Cardiac muscle cell (in vitro differentiated cells and primary cell): ENCODE results near the gene CPNE6. TPM values are rescaled to one million over a fixed set of nuclear protein-coding genes. Genes with fewer than 3 reads are reported as not detected.

Experiments used
- DNase-seq, 2 donors: peaks; one replicate each; pipeline versions ENCODE4 v3.0.0 to v3.0.0-alpha.2; 2010 to 2017; ENCODE audit warnings: low read depth in 1 of 2, low spot score in 1 of 2
- H3K27ac ChIP-seq: fragments of 200-600 bp; sonication (generic); 2 replicates; pipeline ENCODE4 v1.5.1; 2016
- H3K27me3 ChIP-seq: fragments of 200-600 bp; sonication (generic); 2 replicates; pipeline ENCODE4 v1.6.0; 2016; ENCODE audit warnings: control low read depth
- H3K36me3 ChIP-seq: fragments of 200-600 bp; sonication (generic); 2 replicates; pipeline ENCODE4 v1.5.1; 2016; ENCODE audit warnings: control low read depth
- H3K4me1 ChIP-seq: fragments of 200-600 bp; sonication (generic); 2 replicates; pipeline ENCODE4 v1.8.1; 2017; ENCODE audit warnings: low read depth, mild to moderate bottlenecking, mixed run types
- H3K4me3 ChIP-seq: fragments of 200-600 bp; sonication (generic); 2 replicates; pipeline ENCODE4 v1.5.1; 2016; ENCODE audit warnings: mild to moderate bottlenecking
- H3K9me3 ChIP-seq: fragments of 200-600 bp; sonication (generic); 2 replicates; pipeline ENCODE4 v1.5.1; 2017; ENCODE audit warnings: low read depth, mild to moderate bottlenecking, control low read depth
- polyA plus RNA-seq: library from polyadenylated mRNA; unstranded; fragments of >200 nt; fragmentation: Nextera tagmentation; extraction: Ambion mirVana; gene quantifications from 2 replicates; pipeline ENCODE4 v1.2.1, GENCODE V29; 2016
- total RNA-seq: library from RNA; depleted of rRNA; stranded (reverse); fragments of >200 nt; gene quantifications from 2 replicates; pipeline ENCODE4 v1.2.3, GENCODE V29; 2016
- TF ChIP-seq, protein P1 (sequence below): IDR thresholded peaks from 2 replicates; pipeline ENCODE4 v1.5.1; 2012; ENCODE audit warnings: low read depth, mild to moderate bottlenecking, low read length

CPNE6 gene
- total and polyA plus RNA-seq, 2 experiments from 2014 or later: 0.12 to 0.43 TPM

DNA sequence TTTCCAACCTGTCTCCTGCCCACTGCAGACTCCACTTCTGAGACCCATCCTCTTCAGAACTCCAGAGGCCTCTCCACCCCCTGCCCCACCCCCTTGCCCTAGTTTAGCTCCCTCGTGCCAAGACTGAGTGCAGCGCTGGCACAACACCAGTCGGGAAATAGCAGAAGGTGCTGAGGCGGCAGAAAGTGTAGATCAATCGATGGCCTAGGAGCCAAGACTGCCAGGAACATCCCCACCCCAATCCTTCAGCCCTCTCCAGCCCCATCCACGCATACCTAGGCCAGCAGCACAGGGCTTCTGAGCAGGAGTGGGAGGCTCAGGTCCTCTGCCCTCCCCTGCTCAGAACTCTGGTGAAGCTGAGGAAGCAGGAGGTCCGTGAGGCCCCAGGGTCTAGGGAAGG is 1.1 kb downstream of the CPNE6 start:
- DNase-seq: no peak
- TF ChIP-seq, protein P1, sequence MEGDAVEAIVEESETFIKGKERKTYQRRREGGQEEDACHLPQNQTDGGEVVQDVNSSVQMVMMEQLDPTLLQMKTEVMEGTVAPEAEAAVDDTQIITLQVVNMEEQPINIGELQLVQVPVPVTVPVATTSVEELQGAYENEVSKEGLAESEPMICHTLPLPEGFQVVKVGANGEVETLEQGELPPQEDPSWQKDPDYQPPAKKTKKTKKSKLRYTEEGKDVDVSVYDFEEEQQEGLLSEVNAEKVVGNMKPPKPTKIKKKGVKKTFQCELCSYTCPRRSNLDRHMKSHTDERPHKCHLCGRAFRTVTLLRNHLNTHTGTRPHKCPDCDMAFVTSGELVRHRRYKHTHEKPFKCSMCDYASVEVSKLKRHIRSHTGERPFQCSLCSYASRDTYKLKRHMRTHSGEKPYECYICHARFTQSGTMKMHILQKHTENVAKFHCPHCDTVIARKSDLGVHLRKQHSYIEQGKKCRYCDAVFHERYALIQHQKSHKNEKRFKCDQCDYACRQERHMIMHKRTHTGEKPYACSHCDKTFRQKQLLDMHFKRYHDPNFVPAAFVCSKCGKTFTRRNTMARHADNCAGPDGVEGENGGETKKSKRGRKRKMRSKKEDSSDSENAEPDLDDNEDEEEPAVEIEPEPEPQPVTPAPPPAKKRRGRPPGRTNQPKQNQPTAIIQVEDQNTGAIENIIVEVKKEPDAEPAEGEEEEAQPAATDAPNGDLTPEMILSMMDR: no peak
- Histone ChIP-seq H3K4me3 (no peak overlapping the region), H3K27ac (no peak overlapping the region), H3K4me1 (no peaks in the 10 kb centered on the region), H3K27me3 (no peaks in the 10 kb centered on the region), H3K9me3 (no peaks in the 10 kb centered on the region), H3K36me3 (no peaks in the 10 kb centered on the region)

DNA sequence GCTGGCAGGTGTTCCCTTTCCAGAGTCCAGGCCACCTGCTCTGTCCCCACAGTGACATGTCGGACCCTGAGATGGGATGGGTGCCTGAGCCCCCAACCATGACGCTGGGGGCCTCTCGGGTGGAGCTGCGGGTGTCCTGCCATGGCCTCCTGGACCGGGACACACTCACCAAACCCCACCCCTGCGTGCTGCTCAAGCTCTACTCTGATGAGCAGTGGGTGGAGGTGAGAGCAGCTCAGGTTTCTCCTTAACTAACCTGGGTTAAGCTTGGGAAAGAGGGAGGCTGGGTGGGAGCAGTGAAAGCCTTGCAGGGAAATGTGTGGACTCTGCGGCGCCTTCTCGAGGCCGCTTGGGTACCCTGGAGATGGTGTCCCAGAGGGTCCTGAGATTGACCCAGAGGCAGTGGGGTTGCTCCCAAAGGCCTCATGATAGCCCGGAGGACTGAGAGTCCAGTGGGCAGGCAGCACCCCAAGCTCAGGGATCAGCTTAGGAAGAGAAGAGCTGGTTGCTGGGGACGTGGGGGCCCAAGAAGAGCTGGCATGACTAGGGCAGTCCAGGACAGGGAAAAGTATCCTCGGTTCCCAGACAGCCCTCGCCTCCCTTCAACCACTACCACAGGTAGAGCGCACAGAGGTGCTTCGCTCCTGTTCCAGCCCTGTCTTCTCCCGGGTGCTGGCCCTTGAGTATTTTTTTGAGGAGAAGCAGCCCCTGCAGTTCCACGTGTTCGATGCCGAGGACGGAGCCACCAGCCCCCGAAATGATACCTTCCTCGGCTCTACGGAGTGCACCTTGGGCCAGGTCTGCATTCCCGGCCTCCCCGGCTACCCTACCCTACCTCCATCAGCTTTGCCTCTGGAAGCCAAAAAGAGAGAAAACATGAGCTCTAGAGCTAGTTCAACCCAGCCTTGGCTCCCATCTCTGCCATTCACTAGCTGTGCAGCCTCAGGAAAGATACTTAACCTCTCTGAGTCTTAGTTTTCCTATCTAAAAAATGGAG is 1.8 kb downstream of the CPNE6 start:
- H3K36me3 ChIP-seq: no peaks in the 10 kb centered on the region
- H3K9me3 ChIP-seq: no peaks in the 10 kb centered on the region
- DNase-seq: no peak
- H3K27me3 ChIP-seq: no peaks in the 10 kb centered on the region
- TF ChIP-seq, protein P1: no peak
- H3K27ac ChIP-seq: no peak overlapping the region
- no peak overlapping the region for H3K4me3 ChIP-seq
- no peaks in the 10 kb centered on the region for H3K4me1 ChIP-seq

DNA sequence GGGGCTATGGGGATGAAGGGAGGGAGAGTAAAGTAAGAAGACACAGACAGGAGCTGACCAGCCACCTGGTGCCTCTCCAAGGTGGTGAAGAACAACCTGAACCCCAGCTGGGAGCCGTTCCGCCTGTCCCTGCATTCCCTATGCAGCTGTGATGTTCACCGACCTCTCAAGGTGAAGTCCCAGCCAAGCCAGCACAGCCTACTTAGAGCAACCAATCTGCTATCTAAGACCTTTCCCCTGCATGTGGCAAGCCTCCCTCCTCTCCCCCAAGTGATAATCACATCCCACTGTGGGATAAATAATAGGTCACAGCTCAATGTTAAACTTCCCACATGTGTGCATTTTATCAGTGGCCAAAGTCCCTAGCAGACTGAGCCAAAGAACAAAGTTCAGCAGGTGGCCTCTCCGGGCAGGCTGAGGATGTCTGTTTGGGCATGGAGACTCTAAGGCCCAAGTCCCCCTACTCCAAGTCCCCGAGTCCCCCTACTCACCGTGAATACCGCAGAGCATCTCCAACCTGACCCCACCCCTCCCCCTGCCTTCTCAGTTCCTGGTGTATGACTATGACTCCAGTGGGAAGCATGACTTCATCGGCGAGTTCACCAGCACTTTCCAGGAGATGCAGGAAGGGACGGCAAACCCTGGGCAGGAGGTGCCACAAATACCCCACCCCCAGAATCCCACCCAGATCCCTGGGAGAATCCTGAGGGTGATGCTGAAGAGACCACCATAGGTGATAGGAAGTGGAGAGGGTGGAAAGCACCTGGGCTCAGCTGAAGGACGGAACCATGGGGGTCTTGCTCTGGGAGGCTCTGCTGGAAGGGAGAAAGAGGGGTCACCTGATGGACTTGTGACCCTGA is 3.5 kb downstream of the CPNE6 start:
- Histone ChIP-seq H3K36me3 (no peaks in the 10 kb centered on the region), H3K27me3 (no peaks in the 10 kb centered on the region), H3K4me3 (no peak overlapping the region), H3K9me3 (no peaks in the 10 kb centered on the region), H3K27ac (no peak overlapping the region), H3K4me1 (no peaks in the 10 kb centered on the region)
- DNase-seq: no peak
- TF ChIP-seq, protein P1: no peak

DNA sequence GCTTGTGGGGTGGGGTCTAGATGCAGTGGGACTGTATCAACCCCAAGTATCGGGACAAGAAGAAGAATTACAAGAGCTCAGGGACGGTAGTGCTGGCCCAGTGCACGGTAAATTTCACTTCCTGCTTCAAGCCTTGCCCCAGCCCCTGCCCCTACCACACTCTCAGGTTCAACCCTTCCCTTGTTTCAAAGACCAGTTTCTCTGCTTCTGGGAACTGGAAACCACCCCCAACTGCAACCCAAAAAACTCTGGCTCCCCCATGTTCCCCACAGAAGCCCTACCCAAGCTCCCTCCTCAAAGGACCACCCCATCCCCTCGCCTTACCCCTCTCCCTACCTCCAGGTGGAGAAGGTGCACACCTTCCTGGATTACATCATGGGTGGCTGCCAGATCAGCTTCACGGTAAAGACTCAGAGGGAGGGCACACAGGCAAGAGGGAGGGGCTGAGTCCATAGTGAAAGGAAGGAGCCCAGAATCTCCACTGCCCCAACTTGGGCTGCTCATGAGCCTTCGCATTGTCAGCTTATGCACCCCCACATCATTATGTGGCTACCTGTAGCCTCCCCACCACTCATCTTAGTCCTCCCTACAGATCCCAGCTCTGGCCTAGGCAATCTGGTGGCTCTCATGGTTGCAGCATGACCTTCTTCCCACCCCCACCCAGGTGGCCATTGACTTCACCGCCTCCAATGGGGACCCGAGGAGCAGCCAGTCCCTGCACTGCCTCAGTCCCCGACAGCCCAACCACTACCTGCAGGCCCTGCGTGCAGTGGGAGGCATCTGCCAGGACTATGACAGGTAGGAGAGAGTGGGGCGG is 4.3 kb downstream of the CPNE6 start:
- DNase-seq: no peak
- TF ChIP-seq, protein P1: no peak

DNA sequence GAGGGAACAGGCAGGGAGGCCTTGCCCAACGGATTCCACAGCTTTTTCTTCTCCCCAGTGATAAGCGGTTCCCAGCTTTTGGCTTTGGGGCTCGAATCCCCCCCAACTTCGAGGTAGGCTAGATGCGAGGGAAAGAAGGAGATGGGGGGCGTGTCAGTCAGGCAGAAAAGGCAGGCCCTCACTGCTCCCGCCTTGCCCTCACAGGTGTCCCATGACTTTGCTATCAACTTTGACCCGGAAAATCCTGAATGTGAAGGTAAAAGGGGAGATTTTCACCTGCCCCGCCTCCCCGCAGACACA is 4.9 kb downstream of the CPNE6 start:
- no peak for DNase-seq
- TF ChIP-seq, protein P1: no peak
- peaks cover 8% of the 10 kb centered on the region for H3K27me3 ChIP-seq
- no peaks in the 10 kb centered on the region for H3K4me1 ChIP-seq
- H3K36me3 ChIP-seq: no peaks in the 10 kb centered on the region
- no peak overlapping the region for H3K27ac ChIP-seq
- no peak overlapping the region for H3K4me3 ChIP-seq
- H3K9me3 ChIP-seq: no peaks in the 10 kb centered on the region

More for the DNA sequence above, 4.3 kb downstream of the CPNE6 start:
- Histone ChIP-seq H3K4me3 (no peak overlapping the region), H3K4me1 (no peaks in the 10 kb centered on the region), H3K9me3 (no peaks in the 10 kb centered on the region), H3K27ac (no peak overlapping the region), H3K36me3 (no peaks in the 10 kb centered on the region), H3K27me3 (peaks cover 8% of the 10 kb centered on the region)
